A549 (cell line): ENCODE results near the gene PHYHIPL. TPM values are rescaled to one million over a fixed set of nuclear protein-coding genes. Genes with fewer than 3 reads are reported as not detected.

Experiments used
- ATAC-seq, 2 experiments: fragments of 200-7000 bp in 1 of 2; fragments of >200 bp in 1 of 2; cut with Nextera tagmentation in 1 of 2; cut with Tn5 transposase in 1 of 2; 3 replicates each; pipeline versions ENCODE4 v1.8.0 to v1.9.1; 2018 to 2020; ENCODE audit warnings: mild to moderate bottlenecking in 1 of 2, moderate library complexity in 1 of 2
- CTCF ChIA-PET: fragments of 300-600 bp; sonication (Branson Sonifier 250); formaldehyde crosslinking; extraction: SDS; loops from one replicate; lab custom pipeline; 2021; ENCODE audit warnings: antibody characterized with exemption, inconsistent platforms; lab: Yijun Ruan, JAX
- POLR2A ChIA-PET: fragments of 350-600 bp; formaldehyde crosslinking; extraction: SDS; loops from one replicate; lab custom pipeline; 2021; ENCODE audit warnings: antibody characterized with exemption, inconsistent platforms; lab: Yijun Ruan, JAX
- DNase-seq, 2 experiments: peaks; one replicate each; pipeline versions ENCODE4 v3.0.0 to v3.0.0-alpha.2; 2011 to 2016; ENCODE audit warnings: low read depth in 1 of 2, low spot score in 1 of 2
- FAIRE-seq: peaks from 2 replicates; lab custom pipeline; 2011; peaks lifted over from hg19 to GRCh38; lab: Jason Lieb, UNC
- H3K27ac ChIP-seq, 2 experiments: fragments of >200 bp; sonication (Bioruptor Twin); formaldehyde crosslinking; 3 replicates each; pipeline ENCODE4 v1.5.1; 2016 to 2017
- H3K4me1 ChIP-seq: fragments of >200 bp; sonication (Bioruptor Twin); formaldehyde crosslinking; 3 replicates; pipeline ENCODE4 v1.6.1; 2016
- H3K4me2 ChIP-seq: fragments of >200 bp; sonication (Bioruptor Twin); formaldehyde crosslinking; 3 replicates; pipeline ENCODE4 v1.6.1; 2016
- H3K4me3 ChIP-seq: fragments of >200 bp; sonication (Bioruptor Twin); formaldehyde crosslinking; 3 replicates; pipeline ENCODE4 v1.5.1; 2016
- H3K9me3 ChIP-seq: fragments of >200 bp; sonication (Bioruptor Twin); formaldehyde crosslinking; 3 replicates; pipeline ENCODE4 v1.6.1; 2016
- BHLHE40 ChIP-seq: IDR thresholded peaks from 2 replicates; pipeline ENCODE4 v1.6.1; 2012; ENCODE audit warnings: low read depth, low read length, inconsistent platforms
- CHD2 ChIP-seq: fragments of 150-350 bp; IDR thresholded peaks from 2 replicates; pipeline ENCODE4 v1.6.1; 2014; ENCODE audit warnings: low read length; ENCODE audit not compliant: partially characterized antibody
- CHD4 ChIP-seq: fragments of 200-600 bp; sonication (generic); IDR thresholded peaks from 2 replicates; pipeline ENCODE4 v1.6.1; 2016; ENCODE audit warnings: antibody characterized with exemption, mild to moderate bottlenecking, borderline replicate concordance
- CTCF ChIP-seq: fragments of >200 bp; sonication (Bioruptor Twin); formaldehyde crosslinking; IDR thresholded peaks from 3 replicates; pipeline ENCODE4 v1.5.1; 2016
- FOXS1 ChIP-seq: fragments of 250-450 bp; sonication (Bioruptor Pico); IDR thresholded peaks from 2 replicates; pipeline ENCODE4 v1.5.0; 2020; ENCODE audit warnings: mild to moderate bottlenecking, moderate library complexity
- GATA3 ChIP-seq: IDR thresholded peaks from 2 replicates; pipeline ENCODE4 v1.6.1; 2012; ENCODE audit warnings: borderline replicate concordance
- HES2 ChIP-seq: fragments of >200 bp; sonication (Bioruptor Twin); formaldehyde crosslinking; IDR thresholded peaks from 2 replicates; pipeline ENCODE4 v1.6.1; 2016
- HEYL ChIP-seq: fragments of 250-450 bp; sonication (Bioruptor Pico); IDR thresholded peaks from 2 replicates; pipeline ENCODE4 v1.8.0; 2021; ENCODE audit warnings: mild to moderate bottlenecking, moderate library complexity
- HOXA7 ChIP-seq: fragments of 250-450 bp; sonication (Bioruptor Pico); IDR thresholded peaks from 2 replicates; pipeline ENCODE4 v1.5.0; 2020; ENCODE audit warnings: mild to moderate bottlenecking, moderate library complexity
- HOXB5 ChIP-seq: fragments of 250-450 bp; sonication (Bioruptor Pico); IDR thresholded peaks from 2 replicates; pipeline ENCODE4 v1.5.0; 2020; ENCODE audit warnings: mild to moderate bottlenecking, moderate library complexity
- JUN ChIP-seq, 2 experiments: fragments of >200 bp; sonication (Bioruptor Twin); formaldehyde crosslinking; IDR thresholded peaks; 2 replicates in 1 of 2; 3 replicates in 1 of 2; pipeline ENCODE4 v1.6.1; 2016 to 2017
- JUNB ChIP-seq: fragments of >200 bp; sonication (Bioruptor Twin); formaldehyde crosslinking; IDR thresholded peaks from 2 replicates; pipeline ENCODE4 v1.6.1; 2016
- KDM5A ChIP-seq: fragments of 200-600 bp; sonication (generic); IDR thresholded peaks from 2 replicates; pipeline ENCODE4 v1.6.1; 2016; ENCODE audit warnings: antibody characterized with exemption, mild to moderate bottlenecking
- NFE2L2 ChIP-seq: fragments of 150-350 bp; conservative IDR thresholded peaks from 2 replicates; pipeline ENCODE4 v1.6.1; 2014; ENCODE audit warnings: low read length
- NPAS2 ChIP-seq: fragments of 250-450 bp; sonication (Bioruptor Pico); IDR thresholded peaks from 2 replicates; pipeline ENCODE4 v1.8.0; 2022; ENCODE audit warnings: mild to moderate bottlenecking, moderate library complexity, borderline replicate concordance
- PBX3 ChIP-seq: IDR thresholded peaks from 2 replicates; pipeline ENCODE4 v1.6.1; 2012
- PHF8 ChIP-seq: fragments of 200-600 bp; sonication (generic); IDR thresholded peaks from 2 replicates; pipeline ENCODE4 v1.6.1; 2016; ENCODE audit warnings: low read depth, mild to moderate bottlenecking, antibody characterized with exemption, moderate library complexity, borderline replicate concordance
- RCOR1 ChIP-seq: fragments of 150-350 bp; IDR thresholded peaks from 2 replicates; pipeline ENCODE4 v1.6.1; 2014; ENCODE audit warnings: antibody characterized with exemption, low read length, low read depth
- RFX5 ChIP-seq: fragments of 450-650 bp; IDR thresholded peaks from 2 replicates; pipeline ENCODE4 v1.7.1; 2014; ENCODE audit warnings: antibody characterized with exemption, mild to moderate bottlenecking, moderate library complexity
- RNF2 ChIP-seq: fragments of 200-600 bp; sonication (generic); IDR thresholded peaks from 2 replicates; pipeline ENCODE4 v1.6.1; 2016; ENCODE audit warnings: low read depth, mild to moderate bottlenecking, antibody characterized with exemption, moderate library complexity, borderline replicate concordance
- ZC3H11A ChIP-seq: fragments of 450-650 bp; IDR thresholded peaks from 2 replicates; pipeline ENCODE4 v1.6.1; 2014; ENCODE audit warnings: antibody characterized with exemption, mild to moderate bottlenecking
- ZFP36 ChIP-seq: fragments of 450-650 bp; IDR thresholded peaks from 2 replicates; pipeline ENCODE4 v1.6.1; 2014; ENCODE audit warnings: borderline replicate concordance; ENCODE audit not compliant: partially characterized antibody
- WGBS: methylation state at CpG from one replicate; pipeline ENCODE4 v1.1.6; 2017; ENCODE audit errors: missing lambda C conversion rate; 5-methylcytosine and 5-hydroxymethylcytosine counted together
- polyA plus RNA-seq, 4 experiments: library from polyadenylated mRNA; depleted of rRNA in 3 of 4; stranded (reverse); fragments of >200 nt; fragmentation: RNase III in 1 of 4; extraction: RNeasy Plus Mini Kit Qiagen cat#74134 plus additional on column Dnase treatment in 1 of 4; gene quantifications; 2 replicates in 3 of 4; 3 replicates in 1 of 4; pipeline ENCODE4 v1.2.3, GENCODE V29; 2011 to 2017

Gene PHYHIPL
- polyA plus RNA-seq, 2 of the 4 experiments (the other 2 are of a cell fraction): 0.88 to 0.97 TPM

GRCh38 chr10:59129867-59130266, 46.6 kb upstream of the PHYHIPL start:
- Histone ChIP-seq H3K4me2 (no peak overlapping the region), H3K27ac (no peak overlapping the region), H3K9me3 (no peaks in the 10 kb centered on the region), H3K4me3 (no peak overlapping the region), H3K4me1 (no peaks in the 10 kb centered on the region)
- ATAC-seq (no peak), FAIRE-seq (no peak), DNase-seq (no peak)
- TF ChIP-seq RFX5 (no peak), RCOR1 (no peak), CHD2 (no peak), HOXA7 (no peak), PHF8 (no peak), CTCF (no peak), RNF2 (no peak), HOXB5 (CRISPR knock-in tag) (no peak), JUN (IDR thresholded peaks at IDR 0.05) (no peak), BHLHE40 (no peak), CHD4 (no peak), PBX3 (no peak), HEYL (CRISPR knock-in tag) (no peak)
- POLR2A ChIA-PET: no interaction called here
- CTCF ChIA-PET: interaction anchor here (1.0 kb wide), 1 partner anchor 25 kb away, joined by 3 read pairs; no protein-coding TSS in a partner anchor

- FAIRE-seq (no peak), DNase-seq (no peak), ATAC-seq (no peak)
- Histone ChIP-seq H3K4me2 (no peak overlapping the region), H3K27ac (no peak overlapping the region), H3K4me3 (no peak overlapping the region), H3K4me1 (no peaks in the 10 kb centered on the region), H3K9me3 (no peaks in the 10 kb centered on the region)
- ChIA-PET POLR2A (no interaction called here), CTCF (interaction anchor here (0.7 kb wide), 1 partner anchor 39 kb away, joined by 4 read pairs; no protein-coding TSS in a partner anchor)
- 84% methylated on average over 1 of the region's 1 CpG for WGBS
- no peak for TF ChIP-seq JUNB
- TF ChIP-seq RCOR1: no peak
- TF ChIP-seq PHF8: no peak
- no peak for TF ChIP-seq JUN (IDR thresholded peaks at IDR 0.05)
- no peak for TF ChIP-seq ZFP36
- TF ChIP-seq, all 56 proteins: peak for 0
Measured at GRCh38 chr10:59131666-59132065, 44.8 kb upstream of the PHYHIPL start.

- Histone ChIP-seq H3K4me1 (no peaks in the 10 kb centered on the region), H3K9me3 (no peaks in the 10 kb centered on the region), H3K4me3 (no peak overlapping the region), H3K27ac (no peak overlapping the region), H3K4me2 (no peak overlapping the region)
- CTCF ChIA-PET: no interaction called here
- WGBS: 10% methylated on average over 1 of the region's 1 CpG
- DNase-seq: no peak
- no peak for ATAC-seq
- no peak for FAIRE-seq
- POLR2A ChIA-PET: no interaction called here
- TF ChIP-seq PBX3 (no peak), ZC3H11A (no peak), FOXS1 (CRISPR knock-in tag) (no peak), CTCF (no peak), NPAS2 (CRISPR knock-in tag) (no peak), GATA3 (no peak), HES2 (no peak), RNF2 (no peak), NFE2L2 (no peak), KDM5A (no peak)
Measured at GRCh38 chr10:59133841-59134593, 42.4 kb upstream of the PHYHIPL start.
